ENCODE data around the gene SENP5.

The SENP5 gene

DNA sequence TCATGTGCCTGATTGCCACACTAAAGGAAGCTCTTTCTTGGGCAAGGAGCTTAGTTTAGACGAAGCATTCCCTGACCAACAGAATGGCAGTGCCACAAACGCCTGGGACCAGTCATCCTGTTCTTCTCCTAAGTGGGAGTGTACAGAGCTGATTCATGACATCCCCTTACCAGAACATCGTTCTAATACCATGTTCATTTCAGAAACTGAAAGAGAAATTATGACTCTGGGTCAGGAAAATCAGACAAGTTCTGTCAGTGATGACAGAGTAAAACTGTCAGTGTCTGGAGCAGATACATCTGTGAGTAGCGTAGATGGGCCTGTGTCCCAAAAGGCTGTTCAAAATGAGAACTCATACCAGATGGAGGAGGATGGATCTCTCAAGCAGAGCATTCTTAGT lies 18.4 kb downstream of the SENP5 start:
- H3K27ac Mint-ChIP-seq, result no peak overlapping the region
- H3K4me1 Mint-ChIP-seq, result no peaks in the 10 kb centered on the region
- H3K36me3 Mint-ChIP-seq (ENCODE audit: low read depth), result peaks cover 22% of the 10 kb centered on the region
- TF ChIP-seq CTCF (IDR thresholded peaks at IDR 0.05), result no peak
- no peaks in the 10 kb centered on the region for H3K9me3 Mint-ChIP-seq
- no peak overlapping the region for H3K4me3 Mint-ChIP-seq
- H3K27me3 Mint-ChIP-seq (ENCODE audit: low read depth, poor library complexity), result no peaks in the 10 kb centered on the region
- no peak for DNase-seq

DNA sequence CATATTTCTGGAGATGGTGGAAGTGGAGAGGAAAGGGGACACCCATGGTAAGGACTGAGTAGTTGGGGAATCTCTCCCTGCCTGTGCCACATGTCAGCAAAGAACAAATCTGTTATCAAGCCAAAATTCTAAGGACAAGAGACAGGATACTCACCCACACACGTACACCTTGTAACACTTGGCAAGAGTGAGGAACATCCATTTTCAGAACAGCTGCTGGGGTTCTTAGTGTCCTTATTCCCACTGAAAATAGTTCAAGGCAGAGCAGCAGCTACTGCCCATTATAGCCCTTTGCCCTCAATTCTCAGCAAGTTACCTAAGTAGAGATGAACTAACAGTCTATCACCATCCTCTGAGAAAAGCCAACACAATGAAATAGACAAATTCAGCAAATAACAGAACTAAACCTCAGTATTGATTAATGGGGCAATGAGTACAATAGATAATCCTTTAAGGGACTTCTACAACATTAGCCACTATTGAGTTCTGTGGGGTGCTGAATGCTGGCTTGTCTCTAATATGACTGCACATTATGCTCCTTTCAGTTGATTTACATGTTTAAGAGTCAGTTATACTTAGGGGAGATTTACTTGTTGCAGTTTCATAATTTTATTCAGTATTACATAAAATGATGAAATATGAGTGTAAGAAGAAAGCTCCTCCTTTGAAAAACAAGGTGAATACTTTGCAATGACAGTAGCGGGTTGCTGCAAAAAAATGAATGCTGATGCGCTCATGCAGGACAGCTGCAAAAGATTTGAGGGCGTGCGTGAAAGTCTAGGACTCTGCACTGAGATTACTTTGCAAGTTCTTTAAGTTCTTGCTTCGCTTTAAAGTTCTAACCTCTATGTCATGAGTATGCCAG lies 22.4 kb downstream of the SENP5 start:
- H3K4me1 Mint-ChIP-seq, result no peaks in the 10 kb centered on the region

GRCh38 chr3:196894557-196895295 lies 27.0 kb downstream of the SENP5 start:
- no peak overlapping the region for H3K27ac Mint-ChIP-seq
- TF ChIP-seq CTCF (IDR thresholded peaks at IDR 0.05), result no peak
- no peak overlapping the region for H3K4me3 Mint-ChIP-seq
- no peaks in the 10 kb centered on the region for H3K27me3 Mint-ChIP-seq (ENCODE audit: low read depth, poor library complexity)
- H3K36me3 Mint-ChIP-seq (ENCODE audit: low read depth), result peaks cover 31% of the 10 kb centered on the region
- no peak for DNase-seq
- peaks cover 7% of the 10 kb centered on the region for H3K9me3 Mint-ChIP-seq
- peaks cover 5% of the 10 kb centered on the region for H3K4me1 Mint-ChIP-seq

More for the DNA sequence above, 22.4 kb downstream of the SENP5 start:
- no peak overlapping the region for H3K4me3 Mint-ChIP-seq
- no peak for TF ChIP-seq CTCF (IDR thresholded peaks at IDR 0.05)
- DNase-seq, result no peak
- peak overlapping the region; percentile 27 for H3K27ac Mint-ChIP-seq
- H3K36me3 Mint-ChIP-seq (ENCODE audit: low read depth), result peaks cover 47% of the 10 kb centered on the region
- peaks cover 7% of the 10 kb centered on the region for H3K9me3 Mint-ChIP-seq
- no peaks in the 10 kb centered on the region for H3K27me3 Mint-ChIP-seq (ENCODE audit: low read depth, poor library complexity)

GRCh38 chr3:196896229-196896628 lies 28.5 kb downstream of the SENP5 start:
- no peaks in the 10 kb centered on the region for H3K27me3 Mint-ChIP-seq (ENCODE audit: low read depth, poor library complexity)
- DNase-seq, result no peak
- TF ChIP-seq CTCF (IDR thresholded peaks at IDR 0.05), result no peak
- no peak overlapping the region for H3K27ac Mint-ChIP-seq
- H3K4me1 Mint-ChIP-seq, result peaks cover 5% of the 10 kb centered on the region
- H3K9me3 Mint-ChIP-seq, result peaks cover 7% of the 10 kb centered on the region
- no peak overlapping the region for H3K4me3 Mint-ChIP-seq
- H3K36me3 Mint-ChIP-seq (ENCODE audit: low read depth), result peaks cover 39% of the 10 kb centered on the region

- no peaks in the 10 kb centered on the region for H3K9me3 Mint-ChIP-seq
These were observed 34.0 kb downstream of the SENP5 start for GRCh38 chr3:196901768-196902167.

More at GRCh38 chr3:196901768-196902167, 34.0 kb downstream of the SENP5 start:
- H3K27ac Mint-ChIP-seq, result no peak overlapping the region
- DNase-seq, result no peak
- TF ChIP-seq CTCF (IDR thresholded peaks at IDR 0.05), result no peak
- no peak overlapping the region for H3K4me3 Mint-ChIP-seq
- H3K27me3 Mint-ChIP-seq (ENCODE audit: low read depth, poor library complexity), result no peaks in the 10 kb centered on the region
- peaks cover 46% of the 10 kb centered on the region for H3K36me3 Mint-ChIP-seq (ENCODE audit: low read depth)
- H3K4me1 Mint-ChIP-seq, result no peaks in the 10 kb centered on the region
